Renal pelvis (tissue), 4 donors: ENCODE data around the gene NKX6-1. TPM values are rescaled to one million over a fixed set of nuclear protein-coding genes. Genes with fewer than 3 reads are reported as not detected.

Experiments used
- DNase-seq: peaks from one replicate; pipeline ENCODE4 v3.0.0-alpha.2; 2013
- polyA plus RNA-seq, 3 donors: library from polyadenylated mRNA; unstranded; fragments of 120-200 nt; gene quantifications; one replicate each; pipeline ENCODE4 v1.2.1, GENCODE V29; 2013; ENCODE audit not compliant: insufficient read length in 3 of 3

Gene NKX6-1
- polyA plus RNA-seq, 3 donors = 0.06 to 0.09 TPM; not detected in 1

DNA sequence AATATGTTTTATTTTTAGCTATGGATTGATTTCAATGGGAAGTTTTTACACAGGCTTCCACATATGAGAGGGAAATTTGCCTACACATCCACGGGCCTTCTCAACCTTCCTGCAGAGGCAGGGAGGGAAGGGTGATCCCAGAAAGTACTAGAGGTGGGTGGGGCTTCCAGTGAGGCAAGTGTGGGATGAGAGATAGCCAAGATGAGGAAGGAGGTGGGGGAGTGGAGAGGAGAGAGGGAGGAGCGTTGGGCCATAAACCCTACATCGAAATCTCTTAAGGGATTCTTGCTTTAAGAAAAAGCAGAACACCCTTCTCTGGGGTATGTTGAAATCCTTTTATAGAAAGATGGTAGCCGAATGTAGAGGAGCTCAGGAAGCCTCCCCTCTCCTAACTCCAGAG lies 19.0 kb downstream of the NKX6-1 start:
- no peak for DNase-seq

GRCh38 chr4:84479663-84480062 lies 19.4 kb downstream of the NKX6-1 start:
- no peak for DNase-seq

DNA sequence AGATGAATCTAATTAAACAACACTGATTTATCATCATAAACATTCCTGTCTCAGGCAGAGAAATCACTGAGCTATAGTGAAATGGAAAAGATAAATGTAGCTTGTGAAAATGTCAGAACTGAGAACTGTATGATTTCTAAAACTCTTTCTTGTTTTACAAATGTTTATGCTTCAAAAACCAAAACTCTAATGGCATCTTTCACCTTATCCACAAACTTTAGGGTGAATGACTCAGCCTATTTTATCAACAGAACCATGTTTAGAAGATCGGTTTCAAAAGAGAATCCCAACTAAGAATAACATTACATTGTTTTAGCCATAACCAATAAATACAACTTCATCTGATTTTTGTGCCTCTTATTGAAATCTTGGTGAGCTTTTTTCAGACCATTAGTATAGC lies 21.4 kb downstream of the NKX6-1 start:
- DNase-seq = no peak

DNA sequence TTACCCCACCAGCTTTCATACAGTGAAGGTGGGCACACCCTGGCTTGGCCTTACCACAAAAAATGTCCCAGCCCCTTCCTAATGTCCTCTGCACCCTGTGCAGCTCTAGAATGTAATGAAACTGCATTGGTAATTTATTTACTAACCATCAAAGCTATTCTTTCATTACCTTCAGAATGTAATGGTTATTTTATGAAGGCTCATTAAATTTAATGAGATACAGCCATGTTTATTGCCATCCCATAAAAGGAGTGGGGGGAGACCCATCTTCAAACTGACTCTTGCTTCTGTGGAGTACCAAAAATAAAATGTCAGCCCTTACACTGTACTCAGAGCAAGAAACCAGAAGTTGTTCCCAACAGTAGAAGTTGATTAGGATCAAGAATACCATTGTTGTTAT lies 25.0 kb downstream of the NKX6-1 start:
- no peak for DNase-seq

DNA sequence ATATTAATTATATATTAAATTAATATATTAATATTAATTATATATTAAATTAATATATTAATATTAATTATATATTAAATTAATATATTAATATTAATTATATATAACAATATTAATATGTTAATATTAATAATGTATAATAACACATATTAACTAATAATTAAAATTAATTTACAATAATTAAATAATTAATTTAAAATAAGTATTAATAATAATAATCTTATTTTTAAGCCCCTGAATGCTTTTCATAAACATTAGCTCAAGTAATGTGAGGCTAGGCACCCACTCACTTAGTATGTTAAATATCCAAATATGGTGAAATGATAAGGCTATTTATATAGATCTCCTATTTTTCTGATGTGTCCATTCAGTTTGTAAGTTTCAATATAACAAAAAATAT lies 26.9 kb downstream of the NKX6-1 start:
- no peak for DNase-seq

DNA sequence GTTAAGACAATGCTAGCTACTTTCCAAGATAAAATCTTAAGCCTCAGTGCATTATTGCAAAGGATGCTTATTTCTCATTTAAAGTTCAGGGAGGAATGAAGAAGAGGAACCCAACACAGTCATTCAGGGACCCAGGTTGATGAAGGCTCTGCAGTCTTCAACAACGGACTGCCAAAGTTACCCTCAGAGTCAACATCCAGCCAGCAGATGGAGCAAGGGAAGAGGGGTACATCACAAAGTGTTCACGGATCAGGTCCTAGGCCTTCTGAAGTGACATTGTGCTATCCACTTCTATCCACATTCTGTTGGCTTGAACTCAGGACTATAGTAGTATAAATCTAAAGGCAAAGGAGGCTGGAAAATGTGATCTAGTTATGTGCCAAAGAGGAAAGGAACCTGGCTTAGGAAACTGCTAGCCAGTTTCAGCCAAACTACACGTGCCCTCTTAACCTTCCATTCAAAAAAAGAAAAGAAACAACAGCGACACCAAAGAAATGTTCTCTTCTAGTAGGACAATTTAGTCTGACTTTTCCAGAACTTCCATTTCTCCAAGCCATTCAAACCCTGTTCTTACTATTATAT lies 28.8 kb downstream of the NKX6-1 start:
- no peak for DNase-seq

- no peak for DNase-seq
Observed at GRCh38 chr4:84467601-84468000, 31.5 kb downstream of the NKX6-1 start.

GRCh38 chr4:84459783-84460182 lies 39.3 kb downstream of the NKX6-1 start:
- no peak for DNase-seq

- no peak for DNase-seq
Observed at GRCh38 chr4:84456157-84456556, 42.9 kb downstream of the NKX6-1 start.

DNA sequence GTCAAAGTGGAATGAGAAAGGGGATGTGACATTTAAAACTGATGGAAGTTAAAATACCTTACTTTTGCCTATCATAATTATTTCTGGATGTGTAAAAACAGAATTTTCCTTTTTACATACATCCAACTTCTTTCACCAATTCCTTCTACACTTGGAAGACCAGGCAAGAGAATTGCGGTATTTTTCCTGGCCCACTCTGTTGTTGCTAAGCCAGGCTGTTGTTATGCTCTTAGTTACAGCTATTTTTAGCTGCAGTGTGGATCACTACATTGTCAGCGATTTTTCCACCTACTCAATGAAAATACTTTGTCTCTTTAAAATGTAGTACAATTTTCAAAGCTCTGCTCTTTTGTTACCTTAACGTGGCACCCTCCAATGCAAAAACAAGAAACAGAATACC lies 43.4 kb downstream of the NKX6-1 start:
- DNase-seq = no peak

GRCh38 chr4:84451546-84451945 lies 47.5 kb downstream of the NKX6-1 start:
- DNase-seq = no peak

DNA sequence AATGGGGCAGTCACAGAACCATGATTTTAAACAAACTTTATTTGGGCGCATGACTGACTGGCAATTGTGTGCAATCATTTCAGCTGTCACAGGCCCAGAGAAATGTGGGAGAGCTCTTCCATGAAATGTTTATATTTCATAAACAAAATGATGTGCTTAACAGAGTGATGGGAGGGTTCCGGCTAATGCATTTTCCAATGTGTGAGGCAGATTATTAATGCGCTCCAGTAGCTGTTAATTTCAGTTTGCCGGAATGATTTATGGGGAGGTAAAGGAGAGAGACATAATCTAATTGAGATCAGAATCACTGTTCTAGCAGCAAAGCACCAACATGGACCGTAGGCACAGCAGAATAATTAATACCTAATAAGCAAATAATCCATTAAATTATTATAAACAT lies 55.6 kb downstream of the NKX6-1 start:
- no peak for DNase-seq

DNA sequence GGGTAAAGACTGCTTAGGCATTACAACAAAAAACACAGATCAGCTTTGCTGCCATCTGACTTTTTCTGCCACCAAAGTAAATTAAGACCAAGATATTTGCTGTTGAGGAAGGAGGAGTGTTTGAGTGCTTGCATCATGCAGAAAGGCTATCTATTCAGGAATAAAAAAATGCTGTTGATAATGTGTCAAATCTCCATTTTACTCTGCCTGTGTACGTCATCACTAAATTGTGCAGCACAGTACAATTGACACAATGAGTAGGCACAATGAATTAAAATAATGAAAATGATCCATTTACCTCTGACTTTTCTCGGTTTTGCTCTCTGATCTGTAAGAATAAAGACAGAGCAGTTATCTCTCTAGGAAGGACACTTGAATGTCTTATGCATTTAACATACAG lies 56.3 kb downstream of the NKX6-1 start:
- DNase-seq = no peak

Other genes with a start within 250 kb of the NKX6-1 start
- gene CDS1, start 83.8 kb upstream of the NKX6-1 start, polyA plus RNA-seq = 10 to 100 TPM; 22.3 to 30.0 (median 24.3) TPM